Mesodermal cell (in vitro differentiated cells): ENCODE measurements around the gene BICDL1.

ENCODE experiments used
- H3K27ac ChIP-seq: 2 replicates; pipeline ENCODE4 v1.7.0; 2013; ENCODE audit warnings: mild to moderate bottlenecking, low read depth, low read length, moderate library complexity; ENCODE audit not compliant: severe bottlenecking
- H3K36me3 ChIP-seq: 2 replicates; pipeline ENCODE4 v1.7.1; 2013; ENCODE audit warnings: mild to moderate bottlenecking, low read length, moderate library complexity; ENCODE audit not compliant: control insufficient read depth, insufficient read depth
- H3K4me1 ChIP-seq: one replicate; pipeline ENCODE4 v1.7.1; 2013; ENCODE audit warnings: mild to moderate bottlenecking, low read length; ENCODE audit not compliant: insufficient read depth, control insufficient read depth, poor library complexity, severe bottlenecking
- H3K4me3 ChIP-seq: 2 replicates; pipeline ENCODE4 v1.7.0; 2013; ENCODE audit warnings: low read length, control low read depth, mild to moderate bottlenecking; ENCODE audit not compliant: insufficient read depth, poor library complexity, severe bottlenecking; ENCODE audit errors: extremely low read depth
- H3K9me3 ChIP-seq: 2 replicates; pipeline ENCODE4 v1.7.1; 2013; ENCODE audit warnings: mild to moderate bottlenecking, low read length, moderate library complexity; ENCODE audit not compliant: control insufficient read depth
- WGBS, 2 experiments: methylation state at CpG; one replicate each; pipeline ENCODE4 v1.1.5; 2013; ENCODE audit warnings: missing lambda C conversion rate in 2 of 2; ENCODE audit not compliant: insufficient coverage in 2 of 2; 5-methylcytosine and 5-hydroxymethylcytosine counted together

BICDL1 gene

GRCh38 chr12:120081641-120082040 is 92.6 kb downstream of the BICDL1 start:
- Histone ChIP-seq H3K4me1 (peaks cover 9% of the 10 kb centered on the region), H3K9me3 (no peaks in the 10 kb centered on the region), H3K36me3 (no peaks in the 10 kb centered on the region), H3K4me3 (no peak overlapping the region), H3K27ac (no peak overlapping the region)
- no CpG with 5 or more reads among the region's 2 CpGs for WGBS, 2 experiments

DNA sequence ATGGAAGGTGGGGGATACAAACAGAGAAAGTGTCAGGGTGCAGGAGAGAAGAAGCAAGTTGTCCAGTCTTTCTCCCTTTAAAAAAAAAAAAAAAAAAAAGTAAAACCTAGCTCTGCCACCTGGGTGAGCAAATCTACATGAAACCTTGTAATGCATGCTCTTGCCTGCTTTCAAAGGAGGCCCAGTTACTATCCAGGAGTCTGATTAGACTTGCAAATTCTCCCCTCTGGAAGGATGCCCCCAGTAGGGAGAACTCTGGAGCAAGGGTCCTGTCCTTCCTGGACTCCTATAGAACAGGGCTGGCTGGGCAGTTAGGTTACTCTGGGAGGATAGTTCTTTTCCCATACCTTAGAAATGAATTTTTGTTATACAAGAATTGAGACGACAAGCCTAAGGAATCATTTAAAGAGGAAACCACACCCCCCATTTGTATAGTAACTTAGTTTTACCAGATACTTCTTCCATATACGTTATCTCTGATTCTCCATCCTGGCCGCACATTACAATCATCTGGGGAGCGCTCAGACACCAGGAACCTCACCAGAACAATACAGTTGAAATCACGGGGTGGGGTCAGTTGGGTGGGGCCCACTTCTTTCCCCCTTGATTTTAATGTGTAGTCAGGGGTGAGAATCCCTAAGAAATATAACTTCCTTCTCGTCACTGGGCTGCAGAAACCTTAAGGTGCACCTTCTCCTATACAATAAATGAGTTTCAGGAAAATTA is 97.0 kb downstream of the BICDL1 start:
- Histone ChIP-seq H3K36me3 (no peaks in the 10 kb centered on the region), H3K4me1 (peaks cover 4% of the 10 kb centered on the region), H3K27ac (peak overlapping the region; percentile 57), H3K4me3 (no peak overlapping the region), H3K9me3 (no peaks in the 10 kb centered on the region)
- 100% methylated on average over 1 of the region's 6 CpGs; no CpG with 5 or more reads in 1 of the 2 experiments for WGBS, 2 experiments

- 1 to 2% methylated on average over 45 to 50 of the region's 55 CpGs for WGBS, 2 experiments
- H3K27ac ChIP-seq = peak overlapping the region; percentile 57
- H3K9me3 ChIP-seq = no peaks in the 10 kb centered on the region
- peaks cover 4% of the 10 kb centered on the region for H3K4me1 ChIP-seq
- peaks cover 8% of the 10 kb centered on the region for H3K36me3 ChIP-seq
- H3K4me3 ChIP-seq = peak overlapping the region; percentile 31
Observed at GRCh38 chr12:120086801-120087621, 98.0 kb downstream of the BICDL1 start.

DNA sequence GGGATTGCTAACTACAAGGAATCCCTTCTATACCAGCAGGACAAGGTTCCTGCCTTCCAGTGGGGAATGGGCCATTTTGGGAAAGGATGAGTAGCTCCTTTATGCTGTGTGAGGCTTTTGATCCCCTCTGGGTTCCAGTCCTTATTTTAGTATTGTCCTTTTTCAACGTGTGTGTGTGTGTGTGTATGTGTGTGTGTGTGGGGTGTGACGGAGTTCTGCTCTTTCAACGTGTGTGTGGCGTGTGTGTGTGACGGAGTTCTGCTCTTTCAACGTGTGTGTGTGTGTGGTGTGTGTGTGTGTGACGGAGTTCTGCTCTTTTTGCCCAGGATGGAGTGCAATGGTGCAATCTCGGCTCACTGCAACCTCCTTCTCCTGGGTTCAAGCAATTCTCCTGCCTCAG is 100.1 kb downstream of the BICDL1 start:
- Histone ChIP-seq H3K36me3 (peaks cover 16% of the 10 kb centered on the region), H3K27ac (no peak overlapping the region)
- WGBS, 2 experiments = 96 to 97% methylated on average over 5 to 7 of the region's 8 CpGs

GRCh38 chr12:120089796-120090195 is 100.8 kb downstream of the BICDL1 start:
- no peak overlapping the region for H3K27ac ChIP-seq
- H3K4me1 ChIP-seq = peaks cover 22% of the 10 kb centered on the region
- H3K9me3 ChIP-seq = no peaks in the 10 kb centered on the region
- WGBS, 2 experiments = 88 to 92% methylated on average over 2 of the region's 2 CpGs
- no peak overlapping the region for H3K4me3 ChIP-seq
- H3K36me3 ChIP-seq = peaks cover 16% of the 10 kb centered on the region

More for the DNA sequence above, 100.1 kb downstream of the BICDL1 start:
- no peak overlapping the region for H3K4me3 ChIP-seq
- H3K9me3 ChIP-seq = no peaks in the 10 kb centered on the region
- H3K4me1 ChIP-seq = peaks cover 15% of the 10 kb centered on the region

DNA sequence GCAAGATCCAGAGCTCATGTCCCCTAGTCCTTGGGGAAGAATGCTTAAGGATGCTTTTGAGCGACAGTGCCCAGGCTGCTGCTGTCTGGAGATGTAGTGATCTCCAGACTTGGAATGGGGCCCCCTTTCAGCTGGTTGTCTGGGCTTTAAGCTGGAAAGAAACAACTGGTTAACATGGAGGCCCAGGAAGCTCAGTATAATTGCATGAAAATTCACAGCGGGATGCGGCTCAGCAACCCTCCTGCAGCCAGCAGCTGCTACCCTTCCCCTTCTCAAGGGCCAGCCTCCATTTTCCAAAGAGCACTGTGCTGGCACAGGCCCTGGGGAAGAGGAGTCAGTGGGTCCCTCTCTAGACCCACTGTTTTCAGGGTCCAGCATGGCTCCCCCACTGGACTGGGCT is 101.2 kb downstream of the BICDL1 start:
- WGBS, 2 experiments = 84 to 88% methylated on average over 3 of the region's 3 CpGs
- Histone ChIP-seq H3K36me3 (peaks cover 16% of the 10 kb centered on the region), H3K27ac (no peak overlapping the region), H3K4me1 (peaks cover 26% of the 10 kb centered on the region), H3K9me3 (no peaks in the 10 kb centered on the region), H3K4me3 (no peak overlapping the region)

DNA sequence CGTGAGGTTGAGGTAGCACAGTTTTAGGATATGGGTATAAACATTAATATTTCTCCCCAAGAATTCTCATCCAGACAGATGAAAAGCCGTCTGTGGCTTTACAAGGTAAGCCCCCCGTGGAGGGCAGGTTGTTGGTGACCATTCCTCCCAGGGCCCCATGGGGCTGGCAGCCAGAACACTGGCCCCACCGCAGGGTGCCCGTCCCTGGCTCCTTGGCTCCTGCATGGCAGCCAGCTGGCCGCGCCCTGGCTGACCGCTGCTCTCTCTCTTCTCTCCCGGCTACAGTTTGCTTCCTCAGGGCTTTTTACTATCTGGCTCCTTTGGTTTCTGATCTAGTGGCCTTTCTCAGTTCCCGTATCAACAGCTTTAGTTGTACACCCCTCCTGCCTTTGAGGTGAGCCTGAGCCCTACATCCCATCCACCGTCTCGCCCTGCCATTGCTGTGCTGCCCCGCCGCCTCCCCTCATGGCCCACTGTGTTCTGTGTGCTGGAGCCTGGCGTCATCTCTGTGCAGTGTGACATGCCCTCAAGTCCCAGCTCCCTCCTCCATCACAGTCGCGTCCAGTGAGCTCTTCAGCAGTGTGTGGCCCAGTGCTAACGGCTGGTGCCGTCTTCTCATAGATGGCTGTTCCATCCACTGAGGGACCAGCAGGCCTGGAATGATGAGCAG is 101.7 kb downstream of the BICDL1 start:
- Histone ChIP-seq H3K27ac (no peak overlapping the region), H3K4me1 (peaks cover 30% of the 10 kb centered on the region), H3K36me3 (peaks cover 21% of the 10 kb centered on the region), H3K9me3 (no peaks in the 10 kb centered on the region), H3K4me3 (no peak overlapping the region)
- WGBS, 2 experiments = 92 to 95% methylated on average over 15 to 18 of the region's 19 CpGs

GRCh38 chr12:120091371-120092090 is 102.5 kb downstream of the BICDL1 start:
- Histone ChIP-seq H3K4me1 (peaks cover 33% of the 10 kb centered on the region), H3K27ac (no peak overlapping the region), H3K4me3 (no peak overlapping the region), H3K36me3 (peaks cover 29% of the 10 kb centered on the region), H3K9me3 (no peaks in the 10 kb centered on the region)
- WGBS, 2 experiments = 94% methylated on average over 12 of the region's 12 CpGs

DNA sequence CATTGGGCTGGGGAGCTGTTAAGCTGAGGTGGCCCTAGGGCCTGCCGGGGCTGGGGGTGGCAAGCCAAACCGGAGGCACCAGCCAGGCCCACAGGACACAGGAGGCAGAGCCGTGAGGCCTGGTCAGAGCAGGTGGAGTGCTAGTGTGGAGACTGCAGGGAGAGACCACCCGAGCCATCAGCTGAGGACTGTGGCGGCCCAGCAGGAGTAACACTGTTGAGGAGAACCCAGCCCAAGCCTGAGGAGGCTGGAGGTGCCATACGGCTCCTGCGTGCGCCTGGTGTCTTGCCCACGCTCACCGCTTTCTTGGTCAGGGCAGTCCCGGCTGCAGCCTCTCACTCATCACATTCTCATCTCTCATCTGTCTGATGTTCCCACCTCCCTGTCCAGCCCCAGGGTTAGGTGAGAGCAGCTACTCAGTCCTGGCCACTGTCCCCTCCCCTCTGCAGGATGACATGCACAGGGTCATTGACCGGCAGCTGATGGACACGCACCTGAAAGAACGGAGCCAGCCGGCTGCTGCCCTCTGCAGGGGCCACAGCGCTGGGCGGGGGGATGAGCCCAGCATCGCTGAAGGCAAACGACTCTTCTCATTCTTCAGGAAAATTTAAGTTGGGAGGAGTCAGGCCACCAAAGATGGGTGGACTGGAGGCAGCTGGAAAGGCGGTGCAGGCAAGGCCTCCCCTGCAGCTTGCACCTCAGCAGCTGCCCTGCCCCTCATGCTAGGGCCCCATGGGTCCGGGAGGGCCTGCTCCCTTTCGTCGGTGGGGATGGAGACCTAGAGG is 103.7 kb downstream of the BICDL1 start:
- Histone ChIP-seq H3K27ac (peak overlapping the region; percentile 79), H3K4me3 (no peak overlapping the region), H3K4me1 (peaks cover 34% of the 10 kb centered on the region), H3K9me3 (no peaks in the 10 kb centered on the region), H3K36me3 (peaks cover 40% of the 10 kb centered on the region)
- 90 to 95% methylated on average over 15 to 22 of the region's 23 CpGs for WGBS, 2 experiments

DNA sequence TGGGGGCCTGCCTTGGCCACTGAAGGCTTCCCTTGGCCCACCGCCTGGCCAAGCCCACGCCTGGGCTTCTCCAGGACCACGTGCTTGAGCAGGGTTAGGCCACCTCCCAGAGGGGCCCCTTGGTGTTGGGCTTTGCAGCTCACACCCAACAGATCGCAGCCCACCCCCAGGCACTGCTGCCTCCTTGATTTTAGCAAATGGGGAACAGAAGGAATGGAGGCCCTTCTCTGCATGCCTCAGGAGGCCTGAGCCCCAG is 104.2 kb downstream of the BICDL1 start:
- Histone ChIP-seq H3K36me3 (peaks cover 45% of the 10 kb centered on the region), H3K4me1 (peaks cover 34% of the 10 kb centered on the region), H3K4me3 (no peak overlapping the region), H3K9me3 (no peaks in the 10 kb centered on the region), H3K27ac (peak overlapping the region; percentile 79)
- WGBS, 2 experiments = 59 to 85% methylated on average over 4 of the region's 4 CpGs
